Parathyroid adenoma (tissue), 2 donors: ENCODE data around the gene MACF1.
"Not testable (repeated sequence)": the region's sequence is repeated elsewhere in the genome, so short reads cannot be mapped to it uniquely, and the experiment has no call there.

ENCODE experiments used
- H2AFZ ChIP-seq: fragments of 300-600 bp; sonication (generic); one replicate; pipeline ENCODE4 v1.7.0; 2017; ENCODE audit warnings: antibody characterized with exemption, mild to moderate bottlenecking
- H3K27ac ChIP-seq: fragments of 300-600 bp; sonication (generic); one replicate; pipeline ENCODE4 v1.7.0; 2017
- H3K27me3 ChIP-seq: fragments of 300-600 bp; sonication (generic); one replicate; pipeline ENCODE4 v1.7.0; 2017; ENCODE audit warnings: low read length; ENCODE audit not compliant: control insufficient read depth, insufficient read depth
- H3K36me3 ChIP-seq: fragments of 300-600 bp; sonication (generic); one replicate; pipeline ENCODE4 v1.7.0; 2017; ENCODE audit warnings: low read length; ENCODE audit not compliant: control insufficient read depth, insufficient read depth
- H3K4me1 ChIP-seq: fragments of 300-600 bp; sonication (generic); one replicate; pipeline ENCODE4 v1.7.0; 2017; ENCODE audit warnings: control low read depth
- H3K4me2 ChIP-seq: fragments of 300-600 bp; sonication (generic); one replicate; pipeline ENCODE4 v1.7.0; 2017; ENCODE audit warnings: low read length
- H3K4me3 ChIP-seq: fragments of 300-600 bp; sonication (generic); one replicate; pipeline ENCODE4 v1.7.0; 2017; ENCODE audit warnings: low read depth, low read length
- H3K79me2 ChIP-seq: fragments of 300-600 bp; sonication (generic); one replicate; pipeline ENCODE4 v1.7.0; 2017; ENCODE audit warnings: control low read depth
- H3K9ac ChIP-seq: fragments of 300-600 bp; sonication (generic); one replicate; pipeline ENCODE4 v1.7.0; 2017; ENCODE audit warnings: mild to moderate bottlenecking
- H3K9me3 ChIP-seq: fragments of 300-600 bp; sonication (generic); one replicate; pipeline ENCODE4 v1.7.0; 2017; ENCODE audit warnings: low read length; ENCODE audit not compliant: control insufficient read depth
- TF ChIP-seq, protein P1 (sequence below): fragments of 300-600 bp; sonication (generic); IDR thresholded peaks from one replicate; pipeline ENCODE4 v1.7.0; 2017; ENCODE audit warnings: antibody characterized with exemption, mild to moderate bottlenecking
- donor health status: primary hyperparathyroidism.

Gene MACF1

DNA sequence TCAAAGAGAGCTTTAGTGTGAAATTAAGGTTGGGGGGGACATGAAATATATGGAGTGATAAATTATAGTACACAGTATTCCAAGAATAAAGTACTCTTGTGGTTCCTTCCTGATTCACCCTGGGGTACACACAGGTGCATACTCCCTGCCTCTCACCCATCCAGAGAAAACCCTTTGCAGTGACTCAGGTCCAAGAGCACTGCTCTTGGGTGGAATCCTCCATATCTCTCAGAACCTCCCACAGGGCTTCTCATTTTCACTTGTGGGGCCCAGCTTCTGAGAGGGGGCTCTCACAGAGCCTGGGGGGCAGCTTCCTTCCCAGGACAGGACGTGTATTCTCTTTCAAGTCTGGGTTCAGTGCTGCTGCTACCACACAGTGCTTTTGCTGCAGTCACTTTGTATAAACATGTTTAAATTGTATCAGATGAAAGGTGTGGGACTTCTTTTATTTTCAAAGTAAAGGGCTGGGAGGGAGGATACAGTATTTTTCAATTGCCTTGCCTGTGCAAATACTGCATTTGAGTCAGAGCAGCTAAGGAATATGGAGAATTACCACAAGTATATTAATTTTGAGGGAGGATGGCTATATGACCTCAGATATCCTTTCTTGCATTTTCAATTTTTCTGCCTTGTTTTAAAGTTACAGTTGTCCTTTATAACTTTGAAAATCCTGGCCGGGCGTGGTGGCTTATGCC is 262.1 kb downstream of the MACF1 start:
- no peaks in the 10 kb centered on the region for H3K9me3 ChIP-seq
- no peak overlapping the region for H2AFZ ChIP-seq
- no peaks in the 10 kb centered on the region for H3K27me3 ChIP-seq
- H3K27ac ChIP-seq: no peak overlapping the region
- H3K9ac ChIP-seq: no peak overlapping the region
- no peaks in the 10 kb centered on the region for H3K4me1 ChIP-seq
- H3K4me2 ChIP-seq: no peak overlapping the region
- TF ChIP-seq, protein P1, sequence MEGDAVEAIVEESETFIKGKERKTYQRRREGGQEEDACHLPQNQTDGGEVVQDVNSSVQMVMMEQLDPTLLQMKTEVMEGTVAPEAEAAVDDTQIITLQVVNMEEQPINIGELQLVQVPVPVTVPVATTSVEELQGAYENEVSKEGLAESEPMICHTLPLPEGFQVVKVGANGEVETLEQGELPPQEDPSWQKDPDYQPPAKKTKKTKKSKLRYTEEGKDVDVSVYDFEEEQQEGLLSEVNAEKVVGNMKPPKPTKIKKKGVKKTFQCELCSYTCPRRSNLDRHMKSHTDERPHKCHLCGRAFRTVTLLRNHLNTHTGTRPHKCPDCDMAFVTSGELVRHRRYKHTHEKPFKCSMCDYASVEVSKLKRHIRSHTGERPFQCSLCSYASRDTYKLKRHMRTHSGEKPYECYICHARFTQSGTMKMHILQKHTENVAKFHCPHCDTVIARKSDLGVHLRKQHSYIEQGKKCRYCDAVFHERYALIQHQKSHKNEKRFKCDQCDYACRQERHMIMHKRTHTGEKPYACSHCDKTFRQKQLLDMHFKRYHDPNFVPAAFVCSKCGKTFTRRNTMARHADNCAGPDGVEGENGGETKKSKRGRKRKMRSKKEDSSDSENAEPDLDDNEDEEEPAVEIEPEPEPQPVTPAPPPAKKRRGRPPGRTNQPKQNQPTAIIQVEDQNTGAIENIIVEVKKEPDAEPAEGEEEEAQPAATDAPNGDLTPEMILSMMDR: no peak
- no peaks in the 10 kb centered on the region for H3K79me2 ChIP-seq
- no peak overlapping the region for H3K4me3 ChIP-seq
- H3K36me3 ChIP-seq: no peaks in the 10 kb centered on the region

DNA sequence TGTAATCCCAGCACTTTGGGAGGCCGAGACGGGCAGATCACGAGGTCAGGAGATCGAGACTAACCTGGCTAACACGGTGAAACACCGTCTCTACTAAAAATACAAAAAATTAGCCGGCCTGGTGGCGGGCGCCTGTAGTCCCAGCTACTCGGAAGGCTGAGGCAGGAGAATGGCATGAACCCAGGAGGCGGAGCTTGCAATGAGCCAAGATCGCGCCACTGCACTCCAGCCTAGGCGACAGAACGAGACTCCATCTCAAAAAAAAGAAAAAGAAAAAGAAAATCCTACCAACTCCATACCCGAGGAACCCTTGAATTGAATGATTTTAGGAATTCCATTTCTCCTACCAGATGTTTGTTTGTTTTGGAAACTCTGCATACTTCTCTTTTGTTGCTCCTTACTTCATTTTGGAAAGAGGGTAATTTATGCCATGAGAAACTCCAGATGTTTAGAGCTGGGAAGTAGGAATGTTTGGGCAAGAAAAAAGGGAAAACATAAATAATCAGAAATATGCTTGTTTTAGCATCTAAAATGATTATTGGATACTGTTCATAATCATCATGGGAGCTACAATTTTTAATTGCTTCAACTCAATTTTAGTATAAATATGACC is 262.7 kb downstream of the MACF1 start:
- H3K4me1 ChIP-seq, H3K27ac ChIP-seq, H3K27me3 ChIP-seq, H3K4me2 ChIP-seq, H3K4me3 ChIP-seq, H3K79me2 ChIP-seq, H2AFZ ChIP-seq, H3K36me3 ChIP-seq, H3K9me3 ChIP-seq, H3K9ac ChIP-seq: not testable (repeated sequence)

DNA sequence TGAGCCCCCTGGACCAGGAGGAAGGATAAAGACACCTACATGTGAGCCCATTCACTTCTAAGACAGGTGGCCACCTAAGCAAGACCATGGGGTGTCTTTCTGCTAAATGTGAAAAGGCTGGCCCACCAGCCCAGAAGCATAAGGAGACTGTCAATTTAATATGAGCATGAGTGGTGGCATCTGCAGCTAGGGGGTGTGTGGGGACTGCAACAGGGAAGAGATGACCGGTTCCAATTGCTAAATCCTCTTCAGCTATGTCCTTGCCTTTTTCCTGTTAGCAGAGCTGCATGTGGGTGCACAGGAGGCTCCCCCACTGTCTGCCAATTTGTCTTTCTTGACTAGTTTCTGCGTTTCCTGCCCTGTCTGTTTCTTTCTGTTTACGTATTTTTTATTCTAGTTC is 264.7 kb downstream of the MACF1 start:
- no peak overlapping the region for H3K9ac ChIP-seq
- H3K4me1 ChIP-seq: no peaks in the 10 kb centered on the region
- H3K4me3 ChIP-seq: no peak overlapping the region
- no peaks in the 10 kb centered on the region for H3K9me3 ChIP-seq
- H2AFZ ChIP-seq: no peak overlapping the region
- H3K27me3 ChIP-seq: no peaks in the 10 kb centered on the region
- no peaks in the 10 kb centered on the region for H3K36me3 ChIP-seq
- TF ChIP-seq, protein P1: no peak
- H3K79me2 ChIP-seq: no peaks in the 10 kb centered on the region
- no peak overlapping the region for H3K4me2 ChIP-seq
- H3K27ac ChIP-seq: no peak overlapping the region

DNA sequence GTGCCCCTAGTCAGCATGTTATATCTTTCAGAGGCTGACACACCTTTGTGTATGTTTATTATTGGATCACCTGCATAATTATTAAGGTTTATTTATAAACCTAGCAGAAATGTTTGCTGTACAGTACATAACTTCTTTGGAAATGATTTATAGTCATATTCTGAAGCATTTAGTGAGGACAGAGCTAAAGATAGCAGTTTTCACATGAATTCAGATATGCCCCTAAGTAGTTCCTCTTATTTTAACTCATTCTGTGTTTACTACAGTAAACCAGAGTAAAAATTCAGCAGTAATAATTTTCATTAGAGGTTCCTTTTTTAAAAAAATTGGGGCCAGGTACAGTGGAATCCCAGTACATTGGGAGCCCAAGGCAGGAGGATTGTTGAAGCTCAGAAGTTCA is 265.5 kb downstream of the MACF1 start:
- H3K9me3 ChIP-seq: no peaks in the 10 kb centered on the region
- no peak overlapping the region for H3K4me2 ChIP-seq

DNA sequence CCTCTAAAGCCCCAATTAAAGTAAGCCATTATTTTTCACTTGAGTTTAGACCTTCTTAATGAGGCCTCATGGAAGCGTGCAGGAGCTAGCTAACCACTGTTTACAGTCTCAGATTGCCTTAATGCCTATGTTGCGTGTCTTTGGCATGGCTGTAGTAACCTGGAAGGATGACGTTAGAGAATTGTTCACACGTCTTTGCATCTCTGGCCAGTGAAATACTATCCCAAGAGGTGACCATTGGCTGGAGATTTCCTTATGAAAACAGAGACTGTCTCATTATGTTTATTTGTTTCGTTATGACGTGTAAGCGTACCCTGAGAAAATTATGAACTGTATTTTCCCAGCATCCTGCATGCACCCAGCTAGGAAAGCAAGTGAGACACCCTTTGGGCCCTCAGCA is 268.3 kb downstream of the MACF1 start:
- Histone ChIP-seq H3K27me3 (no peaks in the 10 kb centered on the region), H3K9me3 (no peaks in the 10 kb centered on the region), H3K79me2 (no peaks in the 10 kb centered on the region), H3K27ac (no peak overlapping the region), H3K9ac (no peak overlapping the region), H3K4me2 (no peak overlapping the region), H2AFZ (no peak overlapping the region), H3K4me3 (no peak overlapping the region), H3K36me3 (no peaks in the 10 kb centered on the region), H3K4me1 (no peaks in the 10 kb centered on the region)
- TF ChIP-seq, protein P1: no peak

More for the DNA sequence above, 265.5 kb downstream of the MACF1 start:
- H3K27me3 ChIP-seq: no peaks in the 10 kb centered on the region
- TF ChIP-seq, protein P1: no peak
- H2AFZ ChIP-seq: no peak overlapping the region
- no peaks in the 10 kb centered on the region for H3K4me1 ChIP-seq
- H3K79me2 ChIP-seq: no peaks in the 10 kb centered on the region
- H3K36me3 ChIP-seq: no peaks in the 10 kb centered on the region
- no peak overlapping the region for H3K9ac ChIP-seq
- no peak overlapping the region for H3K27ac ChIP-seq
- H3K4me3 ChIP-seq: no peak overlapping the region
